ENCODE measurements around the gene TRIM63.

DNA sequence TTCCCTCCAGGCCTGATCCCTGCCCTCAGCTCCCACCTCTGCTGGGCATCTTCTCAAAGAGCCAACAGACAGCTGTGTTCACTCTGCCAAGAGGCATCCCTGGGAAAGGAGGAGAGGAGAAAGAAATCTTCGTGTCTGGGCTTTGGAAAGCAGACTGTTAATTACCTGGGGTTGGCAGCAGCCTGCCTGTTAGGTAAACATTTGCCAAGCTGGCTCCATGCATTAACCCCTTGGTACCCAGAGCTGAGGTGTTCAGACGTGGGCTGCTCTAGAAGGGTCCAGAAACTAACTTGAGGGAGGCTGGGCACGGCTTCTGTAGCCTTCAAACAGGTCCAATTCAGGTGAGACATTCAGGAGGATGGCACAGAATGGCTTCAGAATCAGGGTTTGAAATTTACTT, 54.6 kb downstream of the TRIM63 start:
- TF ChIP-seq GATA2 (IDR thresholded peaks at IDR 0.05; ENCODE audit: low read depth, low read length), result no peak
- no peak for TF ChIP-seq GATA3 (IDR thresholded peaks at IDR 0.05; ENCODE audit: low read depth, low read length)
